Small intestine (tissue), 7 donors: ENCODE data around the gene ACTN1. TPM values are rescaled to one million over a fixed set of nuclear protein-coding genes. Genes with fewer than 3 reads are reported as not detected.

Experiments
- DNase-seq, 2 donors: peaks; one replicate each; pipeline versions ENCODE4 v3.0.0 to v3.0.0-alpha.2; 2013
- FAIRE-seq: peaks from 2 replicates; lab custom pipeline; 2012; peaks lifted over from hg19 to GRCh38; lab: Jason Lieb, UNC
- H3K27ac ChIP-seq, 3 donors: one replicate each; pipeline ENCODE4 v1.5.1; 2013; ENCODE audit warnings: low read length in 2 of 3, mild to moderate bottlenecking in 2 of 3, control low read depth in 1 of 3, inconsistent platforms in 1 of 3, low read depth in 1 of 3, moderate library complexity in 1 of 3
- H3K27me3 ChIP-seq, 3 donors: one replicate each; pipeline ENCODE4 v1.6.1; 2013; ENCODE audit warnings: low read length in 3 of 3, inconsistent platforms in 1 of 3; ENCODE audit not compliant: control insufficient read depth in 3 of 3, insufficient read depth in 3 of 3
- H3K36me3 ChIP-seq, 3 donors: one replicate each; pipeline ENCODE4 v1.6.1; 2013; ENCODE audit warnings: low read length in 3 of 3, inconsistent platforms in 1 of 3, low read depth in 1 of 3, mild to moderate bottlenecking in 1 of 3, moderate library complexity in 1 of 3; ENCODE audit not compliant: control insufficient read depth in 3 of 3, insufficient read depth in 2 of 3
- H3K4me1 ChIP-seq, 3 donors: one replicate each; pipeline ENCODE4 v1.6.1; 2013; ENCODE audit warnings: low read length in 2 of 3, inconsistent platforms in 1 of 3, low read depth in 1 of 3, mild to moderate bottlenecking in 1 of 3, moderate library complexity in 1 of 3; ENCODE audit not compliant: control insufficient read depth in 3 of 3, insufficient read depth in 2 of 3
- H3K4me3 ChIP-seq, 3 donors: one replicate each; pipeline ENCODE4 v1.5.1; 2013; ENCODE audit warnings: low read length in 3 of 3, control low read depth in 1 of 3, inconsistent platforms in 1 of 3, low read depth in 1 of 3, mild to moderate bottlenecking in 1 of 3, moderate library complexity in 1 of 3
- H3K9me3 ChIP-seq, 2 donors: one replicate each; pipeline ENCODE4 v1.6.1; 2013; ENCODE audit warnings: low read depth in 1 of 2, low read length in 1 of 2; ENCODE audit not compliant: control insufficient read depth in 2 of 2, insufficient read depth in 1 of 2
- WGBS, 3 donors: extraction: QIAGEN DNeasy Blood & Tissue Kit; methylation state at CpG; one replicate each; pipeline ENCODE4 v1.1.7; 2013; 5-methylcytosine and 5-hydroxymethylcytosine counted together
- polyA plus RNA-seq, 4 donors: library from polyadenylated mRNA; stranded (reverse) in 3 of 4; unstranded in 1 of 4; fragments of 200-250 nt in 3 of 4; fragments of 120-200 nt in 1 of 4; gene quantifications; one replicate each; pipeline versions ENCODE4 v1.2.1 to v1.2.3, GENCODE V29; 2013
- donor health status: healthy with polysubstance abuse.
- donor health status: control.
- donor health status: control.
- donor health status: Bipolar disorder and iron deficiency.
- donor health status: healthy.

ACTN1 gene
- polyA plus RNA-seq, 4 donors: 6.7 to 67.7 (median 33.1) TPM

DNA sequence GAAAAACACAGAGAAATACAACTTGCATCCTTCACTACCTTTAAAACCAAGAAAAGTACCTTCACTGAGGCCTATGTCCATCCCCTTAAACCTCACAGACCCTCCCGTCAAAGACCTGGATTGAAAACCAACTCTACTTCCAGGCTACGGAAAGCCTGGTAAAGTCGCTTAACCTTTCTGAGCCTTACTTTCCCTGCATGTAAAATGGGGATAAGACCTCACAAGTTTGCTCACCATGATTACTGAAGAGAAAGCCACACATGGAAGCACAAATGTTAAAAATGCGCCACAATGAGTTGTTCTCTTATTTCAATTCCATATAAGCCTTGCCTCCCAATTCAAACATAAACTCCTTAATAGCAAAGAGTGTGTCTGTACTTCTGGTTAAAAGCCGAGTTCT is 8.4 kb downstream of the ACTN1 start:
- Histone ChIP-seq H3K4me1 (peaks cover 1 to 60% (median 14%) of the 10 kb centered on the region in 3 donors), H3K9me3 (no peaks in the 10 kb centered on the region), H3K27me3 (no peaks in the 10 kb centered on the region), H3K36me3 (peaks cover 0 to 58% (median 0%) of the 10 kb centered on the region in 3 donors), H3K4me3 (no peak overlapping the region), H3K27ac (peak overlapping the region in 2 of 3 donors; percentile 36 to 57)
- no peak for FAIRE-seq
- no peak for DNase-seq
- WGBS, 3 donors: 69 to 79% (median 70%) methylated on average over 5 of the region's 5 CpGs

DNA sequence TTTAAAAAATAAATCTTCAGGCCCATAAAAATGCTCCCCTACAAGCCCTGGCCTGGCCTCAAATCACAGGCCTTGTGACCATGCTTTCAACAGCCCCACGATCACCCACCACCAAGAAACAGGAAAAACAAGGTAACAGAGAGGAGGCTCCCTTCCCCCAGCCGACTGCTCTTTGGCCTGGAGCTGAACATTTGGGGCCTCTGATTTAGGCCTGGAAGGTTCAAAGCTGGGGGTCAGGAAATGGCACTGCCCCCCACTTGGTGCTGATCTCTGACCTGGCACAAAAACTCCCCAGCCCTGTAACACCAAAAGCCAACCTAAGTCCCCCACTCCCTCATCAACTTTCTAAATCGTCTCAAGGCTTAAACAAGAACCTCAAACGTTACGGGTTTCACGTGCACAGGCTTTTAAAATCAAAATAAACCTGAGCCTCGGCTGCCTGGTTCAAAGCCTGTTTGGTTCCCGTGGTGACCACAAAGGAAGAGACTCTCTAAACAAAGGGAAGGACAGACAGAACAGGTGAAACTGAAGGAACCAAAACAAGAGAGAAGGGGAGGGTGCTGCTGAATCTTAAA is 9.0 kb downstream of the ACTN1 start:
- peaks cover 5 to 61% (median 16%) of the 10 kb centered on the region in 3 donors for H3K4me1 ChIP-seq
- H3K9me3 ChIP-seq: no peaks in the 10 kb centered on the region
- H3K36me3 ChIP-seq: peaks cover 0 to 57% (median 0%) of the 10 kb centered on the region in 3 donors
- peak overlapping the region in 2 of 3 donors; percentile 36 to 57 for H3K27ac ChIP-seq
- FAIRE-seq (no peak), DNase-seq (peak in 1 of 2 donors; percentile 53)
- H3K27me3 ChIP-seq: no peaks in the 10 kb centered on the region
- no peak overlapping the region for H3K4me3 ChIP-seq
- WGBS, 3 donors: 13 to 22% (median 19%) methylated on average over 8 of the region's 8 CpGs

- 59 to 83% (median 73%) methylated on average over 12 of the region's 12 CpGs for WGBS, 3 donors
- Histone ChIP-seq H3K4me1 (peaks cover 9 to 62% (median 21%) of the 10 kb centered on the region in 3 donors), H3K36me3 (peaks cover 0 to 54% (median 0%) of the 10 kb centered on the region in 3 donors), H3K9me3 (no peaks in the 10 kb centered on the region), H3K27me3 (no peaks in the 10 kb centered on the region), H3K27ac (peak overlapping the region in 2 of 3 donors; percentile 36 to 57), H3K4me3 (no peak overlapping the region)
- no peak for FAIRE-seq
- no peak for DNase-seq
Observed at GRCh38 chr14:68969278-68970033, 9.6 kb downstream of the ACTN1 start.

- Histone ChIP-seq H3K36me3 (peaks cover 0 to 46% (median 0%) of the 10 kb centered on the region in 3 donors), H3K9me3 (no peaks in the 10 kb centered on the region), H3K4me3 (no peak overlapping the region), H3K27me3 (no peaks in the 10 kb centered on the region), H3K27ac (no peak overlapping the region), H3K4me1 (peaks cover 13 to 68% (median 23%) of the 10 kb centered on the region in 3 donors)
- WGBS, 3 donors: 82 to 93% (median 86%) methylated on average over 4 of the region's 4 CpGs
- no peak for FAIRE-seq
- no peak for DNase-seq
Observed at GRCh38 chr14:68968721-68969120, 10.4 kb downstream of the ACTN1 start.

DNA sequence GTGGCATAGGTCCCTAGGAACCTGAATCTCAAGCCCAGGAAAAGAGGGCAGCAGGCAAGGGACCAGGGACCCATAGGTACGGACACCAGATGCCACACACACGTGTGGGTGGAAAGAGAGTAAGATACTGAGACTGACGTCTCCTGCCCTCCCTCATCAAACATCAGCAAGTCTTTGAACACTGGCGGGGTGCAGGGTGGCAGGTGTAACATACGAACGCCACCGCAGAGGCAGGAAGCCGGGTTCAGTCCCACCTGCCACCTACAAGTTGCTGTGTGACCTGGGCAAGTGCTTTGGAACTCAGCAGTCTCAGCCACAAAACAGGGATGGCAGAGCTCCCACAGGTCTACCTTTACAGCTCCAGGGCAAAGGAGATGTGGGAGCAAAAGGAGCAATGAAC is 11.1 kb downstream of the ACTN1 start:
- no peaks in the 10 kb centered on the region for H3K9me3 ChIP-seq
- FAIRE-seq: no peak
- H3K4me3 ChIP-seq: no peak overlapping the region
- peaks cover 0 to 41% (median 0%) of the 10 kb centered on the region in 3 donors for H3K36me3 ChIP-seq
- WGBS, 3 donors: 15 to 59% (median 26%) methylated on average over 8 of the region's 8 CpGs
- DNase-seq: peak in 1 of 2 donors; percentile 29
- H3K4me1 ChIP-seq: peaks cover 13 to 75% (median 23%) of the 10 kb centered on the region in 3 donors
- peak overlapping the region in 1 of 3 donors; percentile 18 for H3K27ac ChIP-seq
- H3K27me3 ChIP-seq: no peaks in the 10 kb centered on the region

DNA sequence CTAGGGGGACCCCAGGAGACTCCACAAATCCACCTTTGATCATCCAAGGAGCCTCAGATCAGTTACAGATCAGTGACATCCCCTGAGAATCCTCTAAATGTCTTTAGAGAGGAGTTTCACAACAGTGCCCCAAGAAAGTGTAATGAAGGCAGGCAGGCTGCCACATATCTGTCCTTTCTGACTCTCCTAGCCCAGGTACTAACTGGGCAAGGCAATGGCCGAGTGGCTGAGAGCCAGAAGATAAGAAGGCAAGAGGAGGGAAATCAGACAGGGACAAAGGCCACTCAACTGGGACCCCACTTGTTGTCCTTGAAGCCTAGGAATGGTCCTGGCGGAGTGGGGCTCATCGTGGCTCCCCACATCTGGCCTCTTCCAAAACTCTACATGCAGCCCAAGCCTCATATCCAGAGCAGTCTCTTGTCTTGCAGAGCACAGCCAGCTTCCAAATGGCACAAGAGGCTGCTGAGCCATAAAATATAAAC is 11.6 kb downstream of the ACTN1 start:
- FAIRE-seq: no peak
- H3K4me1 ChIP-seq: peaks cover 13 to 79% (median 23%) of the 10 kb centered on the region in 3 donors
- H3K36me3 ChIP-seq: peaks cover 0 to 41% (median 0%) of the 10 kb centered on the region in 3 donors

DNA sequence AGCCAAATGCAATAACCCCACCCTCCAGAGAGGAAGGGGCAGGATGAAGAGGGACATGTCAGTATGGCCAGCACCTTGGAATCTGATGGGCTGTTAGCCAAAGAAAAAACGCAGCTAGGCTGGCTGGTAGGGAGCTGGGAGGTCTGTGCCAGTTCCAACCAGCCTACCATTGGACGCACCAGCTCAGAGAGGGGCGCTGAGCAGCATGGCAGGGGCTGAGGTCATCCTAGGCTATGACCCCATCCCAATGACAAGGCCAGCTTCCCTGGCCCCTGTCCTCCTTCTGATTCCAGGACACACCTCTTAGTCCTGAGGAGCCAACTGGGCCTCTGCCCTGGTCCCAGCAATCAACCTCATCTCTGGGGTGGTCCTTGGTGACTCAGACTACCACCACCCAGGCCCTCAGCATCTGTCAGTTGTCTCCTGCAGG is 12.2 kb downstream of the ACTN1 start:
- peaks cover 13 to 79% (median 23%) of the 10 kb centered on the region in 3 donors for H3K4me1 ChIP-seq
- H3K4me3 ChIP-seq: no peak overlapping the region
- DNase-seq (no peak), FAIRE-seq (no peak)
- WGBS, 3 donors: 61 to 63% (median 62%) methylated on average over 3 of the region's 3 CpGs
- H3K27ac ChIP-seq: peak overlapping the region in 1 of 3 donors; percentile 42
- H3K9me3 ChIP-seq: no peaks in the 10 kb centered on the region
- peaks cover 0 to 45% (median 0%) of the 10 kb centered on the region in 3 donors for H3K36me3 ChIP-seq
- no peaks in the 10 kb centered on the region for H3K27me3 ChIP-seq

More for the DNA sequence above, 11.6 kb downstream of the ACTN1 start:
- H3K27me3 ChIP-seq: no peaks in the 10 kb centered on the region
- H3K4me3 ChIP-seq: no peak overlapping the region
- WGBS, 3 donors: 46 to 73% (median 53%) methylated on average over 3 of the region's 3 CpGs
- peak overlapping the region in 1 of 3 donors; percentile 42 for H3K27ac ChIP-seq
- peak in 1 of 2 donors; percentile 29 for DNase-seq
- no peaks in the 10 kb centered on the region for H3K9me3 ChIP-seq

GRCh38 chr14:68965261-68965761 is 13.8 kb downstream of the ACTN1 start:
- DNase-seq (peak; percentile 50 to 62), FAIRE-seq (no peak)
- Histone ChIP-seq H3K9me3 (no peaks in the 10 kb centered on the region), H3K4me3 (no peak overlapping the region), H3K27me3 (no peaks in the 10 kb centered on the region), H3K4me1 (peaks cover 13 to 72% (median 23%) of the 10 kb centered on the region in 3 donors), H3K27ac (peak overlapping the region in 2 of 3 donors; percentile 21 to 67), H3K36me3 (peaks cover 0 to 45% (median 0%) of the 10 kb centered on the region in 3 donors)
